HG03457 (cell line): Measurements from ENCODE around the gene ZNRF1.
A peak's percentile ranks its signal among the peaks of the same experiment; 100 is the strongest.

Experiments
- ATAC-seq: cut with Tn5 transposase; IDR thresholded peaks from one replicate; pipeline ENCODE4 v1.9.1; 2021; ENCODE audit warnings: moderate number of reproducible peaks; ENCODE audit not compliant: unreplicated experiment

The ZNRF1 gene

GRCh38 chr16:75095204-75095621, 96.4 kb downstream of the ZNRF1 start:
- ATAC-seq = no peak

GRCh38 chr16:75096656-75097055, 97.8 kb downstream of the ZNRF1 start:
- no peak for ATAC-seq

GRCh38 chr16:75097191-75097761, 98.5 kb downstream of the ZNRF1 start:
- ATAC-seq = no peak

GRCh38 chr16:75097941-75098901, 99.4 kb downstream of the ZNRF1 start:
- ATAC-seq = no peak

GRCh38 chr16:75099075-75099667, 100.3 kb downstream of the ZNRF1 start:
- no peak for ATAC-seq

GRCh38 chr16:75099738-75100602, 101.1 kb downstream of the ZNRF1 start:
- no peak for ATAC-seq

GRCh38 chr16:75100603-75100990, 101.8 kb downstream of the ZNRF1 start:
- no peak for ATAC-seq

- ATAC-seq = no peak
These were observed 102.8 kb downstream of the ZNRF1 start for GRCh38 chr16:75101635-75102034.

GRCh38 chr16:75102595-75102994, 103.8 kb downstream of the ZNRF1 start:
- ATAC-seq = no peak

- ATAC-seq = no peak
These were observed 105.2 kb downstream of the ZNRF1 start for GRCh38 chr16:75103994-75104393.

- ATAC-seq = no peak
These were observed 106.0 kb downstream of the ZNRF1 start for GRCh38 chr16:75104836-75105235.

GRCh38 chr16:75105306-75106061, 106.7 kb downstream of the ZNRF1 start:
- no peak for ATAC-seq

- ATAC-seq = no peak
These were observed 107.8 kb downstream of the ZNRF1 start for GRCh38 chr16:75106351-75107274.

GRCh38 chr16:75107505-75107904, 108.7 kb downstream of the ZNRF1 start:
- no peak for ATAC-seq

- no peak for ATAC-seq
These were observed 110.2 kb downstream of the ZNRF1 start for GRCh38 chr16:75108792-75109731.

GRCh38 chr16:75109732-75110243, 111.0 kb downstream of the ZNRF1 start:
- no peak for ATAC-seq

- peak; percentile 54 for ATAC-seq
These were observed 112.1 kb downstream of the ZNRF1 start for GRCh38 chr16:75110637-75111513.
